KMS-11 (cell line): ENCODE data around the gene OTOA.

Experiments
- H2AFZ ChIP-seq: fragments of 200-600 bp; sonication (generic); 2 replicates; pipeline ENCODE4 v1.6.1; 2016; ENCODE audit warnings: antibody characterized with exemption, mixed run types, low read depth
- H3K27ac ChIP-seq: fragments of 200-600 bp; sonication (generic); 2 replicates; pipeline ENCODE4 v1.6.1; 2016; ENCODE audit warnings: mild to moderate bottlenecking, mixed run types
- H3K27me3 ChIP-seq: fragments of 200-600 bp; sonication (generic); 2 replicates; pipeline ENCODE4 v1.6.1; 2017; ENCODE audit warnings: mild to moderate bottlenecking, low read depth, mixed run types, moderate library complexity; ENCODE audit not compliant: insufficient read depth
- H3K36me3 ChIP-seq: fragments of 200-600 bp; sonication (generic); 2 replicates; pipeline ENCODE4 v1.6.1; 2017; ENCODE audit warnings: mild to moderate bottlenecking, mixed run types; ENCODE audit not compliant: insufficient read depth
- H3K4me1 ChIP-seq: fragments of 200-600 bp; sonication (generic); 2 replicates; pipeline ENCODE4 v1.6.1; 2016; ENCODE audit warnings: mild to moderate bottlenecking, low read depth, mixed run types; ENCODE audit not compliant: poor library complexity, severe bottlenecking
- H3K4me2 ChIP-seq: fragments of 200-600 bp; sonication (generic); 2 replicates; pipeline ENCODE4 v1.7.0; 2016; ENCODE audit warnings: mild to moderate bottlenecking, mixed run types
- H3K4me3 ChIP-seq: fragments of 200-600 bp; sonication (generic); IDR thresholded peaks from 2 replicates; pipeline ENCODE4 v1.6.1; 2017; ENCODE audit warnings: low read depth, low read length, mixed read lengths; ENCODE audit not compliant: insufficient read depth
- H3K79me2 ChIP-seq: fragments of 200-600 bp; sonication (generic); 2 replicates; pipeline ENCODE4 v1.6.1; 2016; ENCODE audit warnings: low read depth, mixed run types; ENCODE audit not compliant: insufficient read depth
- H3K9ac ChIP-seq: fragments of 200-600 bp; sonication (generic); 2 replicates; pipeline ENCODE4 v1.6.1; 2016; ENCODE audit warnings: mild to moderate bottlenecking, mixed run types
- H4K20me1 ChIP-seq: fragments of 200-600 bp; sonication (generic); 2 replicates; pipeline ENCODE4 v1.6.1; 2016; ENCODE audit warnings: mild to moderate bottlenecking, mixed run types; ENCODE audit not compliant: insufficient read depth
- CTCF ChIP-seq: fragments of 200-600 bp; sonication (generic); conservative IDR thresholded peaks from 2 replicates; pipeline ENCODE4 v1.6.1; 2017; ENCODE audit warnings: low read depth, mild to moderate bottlenecking, antibody characterized with exemption, low read length, moderate library complexity, mixed read lengths

OTOA gene

GRCh38 chr16:21641916-21642315 is 21.9 kb upstream of the OTOA start:
- Histone ChIP-seq H4K20me1 (no peaks in the 10 kb centered on the region), H3K4me1 (peaks cover 55% of the 10 kb centered on the region), H3K4me2 (no peak overlapping the region), H3K27ac (no peak overlapping the region), H3K4me3 (no peak overlapping the region), H3K79me2 (peaks cover 12% of the 10 kb centered on the region), H3K36me3 (no peaks in the 10 kb centered on the region), H3K9ac (no peak overlapping the region), H3K27me3 (no peaks in the 10 kb centered on the region), H2AFZ (no peak overlapping the region)
- no peak for TF ChIP-seq CTCF

- Histone ChIP-seq H3K36me3 (no peaks in the 10 kb centered on the region), H3K4me1 (peaks cover 55% of the 10 kb centered on the region), H3K79me2 (peaks cover 12% of the 10 kb centered on the region), H4K20me1 (no peaks in the 10 kb centered on the region), H3K9ac (no peak overlapping the region), H3K4me2 (no peak overlapping the region), H3K27me3 (no peaks in the 10 kb centered on the region), H3K27ac (no peak overlapping the region), H2AFZ (no peak overlapping the region), H3K4me3 (no peak overlapping the region)
- no peak for TF ChIP-seq CTCF
Observed at GRCh38 chr16:21642861-21643260, 20.9 kb upstream of the OTOA start.

GRCh38 chr16:21643785-21644184 is 20.0 kb upstream of the OTOA start:
- H3K4me1 ChIP-seq = peaks cover 46% of the 10 kb centered on the region
- H3K79me2 ChIP-seq = peaks cover 12% of the 10 kb centered on the region
- H3K27me3 ChIP-seq = no peaks in the 10 kb centered on the region
- no peak for TF ChIP-seq CTCF
- no peak overlapping the region for H3K4me3 ChIP-seq
- no peaks in the 10 kb centered on the region for H3K36me3 ChIP-seq
- no peak overlapping the region for H3K9ac ChIP-seq
- H3K27ac ChIP-seq = no peak overlapping the region
- H3K4me2 ChIP-seq = peak overlapping the region; percentile 90; the same call in 1 of the 2 replicates
- H4K20me1 ChIP-seq = no peaks in the 10 kb centered on the region
- no peak overlapping the region for H2AFZ ChIP-seq

GRCh38 chr16:21644674-21645073 is 19.1 kb upstream of the OTOA start:
- peak overlapping the region; percentile 12; the same call in 1 of the 2 replicates for H3K9ac ChIP-seq
- H3K4me3 ChIP-seq = no peak overlapping the region
- H3K27me3 ChIP-seq = no peaks in the 10 kb centered on the region
- peak overlapping the region; percentile 90 for H3K4me2 ChIP-seq
- H3K36me3 ChIP-seq = no peaks in the 10 kb centered on the region
- H3K27ac ChIP-seq = peak overlapping the region; percentile 51
- peaks cover 45% of the 10 kb centered on the region for H3K4me1 ChIP-seq
- peak overlapping the region; percentile 35 for H2AFZ ChIP-seq
- no peak for TF ChIP-seq CTCF
- peaks cover 12% of the 10 kb centered on the region for H3K79me2 ChIP-seq
- no peaks in the 10 kb centered on the region for H4K20me1 ChIP-seq
